DND-41 (cell line): ENCODE results near the gene BMPR1A.

Experiments
- ATAC-seq: fragments of 200-7000 bp; cut with Tn5 transposase; 3 replicates; pipeline ENCODE4 v1.9.1; 2021; ENCODE audit warnings: low read depth; ENCODE audit not compliant: insufficient read depth
- DNase-seq: peaks from one replicate; pipeline ENCODE4 v3.0.0-alpha.2; 2020
- H2AFZ ChIP-seq: 2 replicates; pipeline ENCODE4 v1.6.0; 2012; ENCODE audit warnings: low read depth, low read length
- H3K27ac ChIP-seq: 2 replicates; pipeline ENCODE4 v1.5.1; 2012; ENCODE audit warnings: low read length, inconsistent platforms
- H3K27me3 ChIP-seq: fragments of 200-600 bp; sonication (generic); 2 replicates; pipeline ENCODE4 v1.6.0; 2012; ENCODE audit warnings: low read length, mild to moderate bottlenecking, inconsistent platforms; ENCODE audit not compliant: insufficient read depth, poor library complexity
- H3K36me3 ChIP-seq: 2 replicates; pipeline ENCODE4 v1.5.1; 2012; ENCODE audit warnings: low read length, inconsistent platforms; ENCODE audit not compliant: insufficient read depth
- H3K4me1 ChIP-seq: 2 replicates; pipeline ENCODE4 v1.5.1; 2012; ENCODE audit warnings: mild to moderate bottlenecking, low read length; ENCODE audit not compliant: insufficient read depth
- H3K4me2 ChIP-seq: 2 replicates; pipeline ENCODE4 v1.6.0; 2012; ENCODE audit warnings: mild to moderate bottlenecking, moderate library complexity, low read length, inconsistent platforms; ENCODE audit not compliant: insufficient read depth
- H3K4me3 ChIP-seq, 2 experiments: fragments of 200-600 bp in 1 of 2; shearing (Covaris generic) in 1 of 2; 2 replicates each; pipeline ENCODE4 v1.5.1; 2012 to 2016; ENCODE audit warnings: inconsistent platforms in 2 of 2, low read length in 2 of 2, mild to moderate bottlenecking in 2 of 2, low read depth in 1 of 2, moderate library complexity in 1 of 2
- H3K79me2 ChIP-seq: 2 replicates; pipeline ENCODE4 v1.6.0; 2012; ENCODE audit warnings: low read length, inconsistent platforms; ENCODE audit not compliant: insufficient read depth
- H3K9ac ChIP-seq: 2 replicates; pipeline ENCODE4 v1.6.0; 2012; ENCODE audit warnings: low read depth, mild to moderate bottlenecking, inconsistent platforms, low read length, moderate library complexity
- H3K9me3 ChIP-seq: 2 replicates; pipeline ENCODE4 v1.5.1; 2012; ENCODE audit warnings: low read length, moderate library complexity, mild to moderate bottlenecking, inconsistent platforms; ENCODE audit not compliant: insufficient read depth, severe bottlenecking
- H4K20me1 ChIP-seq: 2 replicates; pipeline ENCODE4 v1.6.0; 2012; ENCODE audit warnings: low read length; ENCODE audit not compliant: insufficient read depth
- EZH2 ChIP-seq: IDR thresholded peaks from 3 replicates; pipeline ENCODE4 v1.6.1; 2012; ENCODE audit warnings: borderline replicate concordance, low read depth, mild to moderate bottlenecking, moderate library complexity, low read length, inconsistent platforms; ENCODE audit not compliant: severe bottlenecking
- TF ChIP-seq, protein P1 (sequence below): IDR thresholded peaks from 2 replicates; pipeline ENCODE4 v1.5.1; 2012; ENCODE audit warnings: borderline replicate concordance, low read length, moderate library complexity, mild to moderate bottlenecking; ENCODE audit not compliant: poor library complexity, severe bottlenecking; ENCODE audit errors: extremely low read depth

Gene BMPR1A

DNA sequence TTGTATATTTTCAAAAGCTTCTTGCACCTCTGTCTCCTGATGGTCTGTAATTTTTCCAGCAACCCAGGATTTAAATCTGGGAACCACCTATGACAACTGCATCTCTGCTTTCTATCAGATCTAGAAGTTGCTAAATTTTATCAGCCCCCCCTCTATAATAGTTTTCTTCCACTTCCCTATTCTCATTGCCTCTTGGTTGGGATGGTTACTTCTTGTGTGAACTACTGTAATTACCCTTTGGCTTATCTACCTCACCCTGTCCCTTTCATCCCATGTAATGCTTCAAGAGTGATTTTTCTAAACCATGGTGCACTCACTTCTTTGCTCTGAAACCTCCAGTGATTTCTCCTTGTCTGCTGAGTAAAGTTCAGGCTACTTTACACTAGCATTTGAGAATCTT, 92.3 kb downstream of the BMPR1A start:
- Histone ChIP-seq H3K4me2 (no peak overlapping the region), H2AFZ (no peak overlapping the region), H3K27me3 (peaks cover 5% of the 10 kb centered on the region), H3K36me3 (no peaks in the 10 kb centered on the region; the same call in 1 of the 2 replicates), H4K20me1 (no peaks in the 10 kb centered on the region), H3K27ac (no peak overlapping the region), H3K4me3 (no peak overlapping the region), H3K9ac (no peak overlapping the region), H3K9me3 (no peaks in the 10 kb centered on the region), H3K4me1 (no peaks in the 10 kb centered on the region), H3K79me2 (no peaks in the 10 kb centered on the region)
- no peak for TF ChIP-seq EZH2
- TF ChIP-seq, protein P1, sequence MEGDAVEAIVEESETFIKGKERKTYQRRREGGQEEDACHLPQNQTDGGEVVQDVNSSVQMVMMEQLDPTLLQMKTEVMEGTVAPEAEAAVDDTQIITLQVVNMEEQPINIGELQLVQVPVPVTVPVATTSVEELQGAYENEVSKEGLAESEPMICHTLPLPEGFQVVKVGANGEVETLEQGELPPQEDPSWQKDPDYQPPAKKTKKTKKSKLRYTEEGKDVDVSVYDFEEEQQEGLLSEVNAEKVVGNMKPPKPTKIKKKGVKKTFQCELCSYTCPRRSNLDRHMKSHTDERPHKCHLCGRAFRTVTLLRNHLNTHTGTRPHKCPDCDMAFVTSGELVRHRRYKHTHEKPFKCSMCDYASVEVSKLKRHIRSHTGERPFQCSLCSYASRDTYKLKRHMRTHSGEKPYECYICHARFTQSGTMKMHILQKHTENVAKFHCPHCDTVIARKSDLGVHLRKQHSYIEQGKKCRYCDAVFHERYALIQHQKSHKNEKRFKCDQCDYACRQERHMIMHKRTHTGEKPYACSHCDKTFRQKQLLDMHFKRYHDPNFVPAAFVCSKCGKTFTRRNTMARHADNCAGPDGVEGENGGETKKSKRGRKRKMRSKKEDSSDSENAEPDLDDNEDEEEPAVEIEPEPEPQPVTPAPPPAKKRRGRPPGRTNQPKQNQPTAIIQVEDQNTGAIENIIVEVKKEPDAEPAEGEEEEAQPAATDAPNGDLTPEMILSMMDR, result no peak
- DNase-seq, result no peak
- ATAC-seq, result no peak

DNA sequence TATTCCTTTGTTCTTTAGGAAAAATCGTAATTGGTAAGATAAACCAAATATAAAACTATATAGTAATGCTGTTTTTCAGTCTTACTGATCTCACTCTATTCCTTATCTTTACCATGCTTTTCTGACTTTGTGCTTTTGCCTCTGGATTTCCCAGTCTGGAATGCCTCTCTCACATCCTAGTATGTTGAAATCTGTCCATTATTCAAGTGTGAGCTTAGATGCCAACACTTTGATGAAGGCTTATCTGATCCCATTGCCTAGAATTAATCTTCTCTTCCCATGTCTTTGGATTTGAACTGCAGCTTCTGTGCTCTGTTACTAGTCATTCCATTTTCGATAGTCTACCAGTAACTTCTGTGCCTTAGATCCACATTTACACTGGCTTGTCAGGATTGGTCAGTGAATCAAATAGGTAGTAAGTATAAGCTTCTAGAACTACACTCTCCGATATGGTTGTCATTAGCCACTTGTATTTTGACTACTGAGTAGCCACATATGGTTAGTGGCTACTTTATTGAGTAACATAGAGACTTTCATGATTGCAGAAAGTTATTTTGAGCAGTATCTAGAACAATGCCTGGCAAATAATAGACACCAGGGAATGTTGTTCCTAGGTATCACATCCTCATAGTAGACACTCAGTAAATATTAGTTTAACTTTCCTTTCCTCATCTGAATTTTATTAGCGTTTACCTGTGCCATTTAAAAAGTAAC, 92.9 kb downstream of the BMPR1A start:
- Histone ChIP-seq H3K9ac (no peak overlapping the region), H3K27ac (no peak overlapping the region), H2AFZ (no peak overlapping the region), H3K27me3 (peaks cover 5% of the 10 kb centered on the region), H3K9me3 (no peaks in the 10 kb centered on the region), H4K20me1 (no peaks in the 10 kb centered on the region), H3K79me2 (no peaks in the 10 kb centered on the region), H3K4me3 (no peak overlapping the region), H3K36me3 (no peaks in the 10 kb centered on the region), H3K4me1 (no peaks in the 10 kb centered on the region), H3K4me2 (no peak overlapping the region)
- no peak for TF ChIP-seq EZH2
- TF ChIP-seq, protein P1, result no peak
- DNase-seq (no peak), ATAC-seq (no peak)

DNA sequence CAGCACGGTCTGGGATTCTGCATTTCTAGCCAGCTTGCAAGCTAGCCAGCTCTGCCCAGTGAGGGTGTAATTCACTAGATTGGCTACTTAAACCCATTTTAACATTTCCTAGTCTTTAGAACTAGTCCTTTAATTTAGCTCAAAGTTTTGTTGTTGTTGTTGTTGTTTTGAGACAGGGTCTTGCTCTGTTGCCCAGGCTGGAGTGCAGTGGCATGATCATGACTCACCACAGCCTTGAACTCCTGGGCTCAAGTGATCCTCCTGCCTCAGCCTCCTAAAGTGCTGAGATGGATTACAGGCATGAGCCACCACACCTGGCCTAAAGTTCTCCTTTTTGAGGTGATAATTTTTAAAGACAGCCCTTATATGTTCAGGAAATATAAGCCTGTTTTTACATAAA, 94.1 kb downstream of the BMPR1A start:
- peaks cover 5% of the 10 kb centered on the region for H3K27me3 ChIP-seq
- no peaks in the 10 kb centered on the region for H3K9me3 ChIP-seq
- no peak for ATAC-seq
- H4K20me1 ChIP-seq, result no peaks in the 10 kb centered on the region
- H3K27ac ChIP-seq, result no peak overlapping the region
- H3K9ac ChIP-seq, result no peak overlapping the region
- no peak overlapping the region for H3K4me2 ChIP-seq
- no peak overlapping the region for H3K4me3 ChIP-seq
- no peak overlapping the region for H2AFZ ChIP-seq
- no peaks in the 10 kb centered on the region for H3K36me3 ChIP-seq
- no peaks in the 10 kb centered on the region for H3K79me2 ChIP-seq
- no peaks in the 10 kb centered on the region for H3K4me1 ChIP-seq
- TF ChIP-seq EZH2, result no peak
- TF ChIP-seq, protein P1, result no peak
- DNase-seq, result no peak
